NCI-H526 (cell line): ENCODE data around the gene MAU2.
A peak's percentile ranks its signal among the peaks of the same experiment; 100 is the strongest.

Source experiments
- DNase-seq, 2 experiments: peaks; one replicate each; lab custom pipeline; 2025; lab: John Stamatoyannopoulos, UW

Gene MAU2

DNA sequence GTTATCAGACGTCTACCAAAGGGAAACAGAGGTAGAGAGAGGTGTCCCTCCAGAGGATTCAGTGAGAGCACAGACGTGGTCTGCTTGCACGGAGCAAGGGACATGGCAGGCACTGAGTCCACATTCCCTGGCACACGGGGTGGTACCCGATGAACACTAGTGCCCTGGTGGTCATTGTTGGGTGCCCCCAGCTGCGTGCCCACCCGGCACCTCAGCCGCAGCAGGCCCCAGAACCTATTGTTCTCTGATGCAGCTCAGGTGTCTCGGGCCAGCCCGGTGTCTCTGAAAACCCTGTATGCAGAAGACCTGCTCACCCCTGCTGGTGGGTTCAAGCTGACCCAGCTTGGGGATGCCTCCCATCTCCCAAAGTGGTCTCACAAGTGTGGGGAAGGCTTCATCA is 12.3 kb upstream of the MAU2 start:
- no peak for DNase-seq

DNA sequence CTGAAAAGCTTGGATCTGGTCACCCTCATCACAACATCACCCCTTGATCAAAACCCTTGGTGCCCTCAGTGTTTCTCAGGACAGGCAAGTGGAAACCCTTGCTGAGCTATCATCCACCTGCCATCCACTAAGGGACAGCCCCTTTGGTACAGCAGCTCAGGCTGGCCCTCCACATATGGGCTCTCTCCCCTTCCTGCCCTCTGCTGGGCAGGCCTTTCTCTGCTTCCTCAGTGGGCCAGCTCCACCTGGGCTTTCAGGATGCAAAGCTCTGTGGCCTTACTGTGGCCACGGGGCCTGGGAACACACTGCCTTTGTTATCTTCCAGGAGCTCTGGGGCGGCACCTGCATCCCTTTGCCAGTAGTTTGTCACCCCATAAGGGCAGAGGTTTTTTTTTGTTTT is 5.2 kb upstream of the MAU2 start:
- no peak for DNase-seq

DNA sequence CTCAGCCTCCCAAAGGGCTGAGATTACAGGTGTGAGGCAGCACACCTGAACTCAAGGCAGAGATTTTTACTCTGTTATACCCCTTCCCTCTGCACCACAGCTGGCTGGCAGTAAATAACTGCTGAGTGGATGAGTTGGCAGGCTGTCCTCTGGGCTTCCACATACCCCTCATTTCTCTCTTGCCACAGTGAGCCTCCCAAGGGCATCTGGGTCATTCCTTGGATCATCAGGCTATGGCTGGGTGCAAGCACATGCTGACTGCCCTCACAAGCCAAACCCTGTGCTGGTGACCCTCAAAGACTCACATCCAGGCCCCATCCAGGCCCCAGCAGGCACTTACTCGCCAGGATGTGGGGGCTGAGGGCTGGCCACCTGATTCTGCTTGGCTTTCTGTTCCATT is 4.5 kb upstream of the MAU2 start:
- DNase-seq: no peak

DNA sequence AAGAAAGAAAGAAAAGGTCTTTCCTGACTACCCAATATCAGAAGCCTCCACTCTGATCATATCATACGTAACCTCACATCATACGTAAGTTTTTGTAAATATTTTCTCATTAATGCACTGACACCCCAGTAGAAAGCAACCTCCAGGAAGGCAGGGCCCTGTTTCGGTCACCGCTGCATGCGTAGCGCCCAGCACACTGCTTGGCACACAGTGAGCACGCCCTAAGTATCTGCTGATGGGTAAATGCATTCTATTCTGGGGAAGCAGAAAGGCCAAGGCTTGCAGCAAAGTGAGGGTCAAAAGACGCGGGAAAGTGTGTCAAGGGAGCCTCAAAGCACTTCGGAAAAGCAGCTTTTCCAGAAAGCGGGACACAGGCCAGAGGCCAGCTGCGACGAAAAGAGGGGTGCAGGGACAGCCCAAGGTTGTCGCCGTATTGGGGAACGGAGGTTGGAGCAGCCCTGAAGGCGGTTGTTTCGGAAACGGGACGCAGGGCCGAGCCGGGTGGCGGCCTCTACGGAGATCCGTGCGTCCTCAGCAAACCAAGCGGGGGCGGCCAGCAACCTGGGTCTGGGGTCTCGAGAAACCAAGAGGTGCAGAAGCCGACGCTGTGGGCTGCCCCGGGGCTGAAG is 783 bp upstream of the MAU2 start:
- DNase-seq: no peak

DNA sequence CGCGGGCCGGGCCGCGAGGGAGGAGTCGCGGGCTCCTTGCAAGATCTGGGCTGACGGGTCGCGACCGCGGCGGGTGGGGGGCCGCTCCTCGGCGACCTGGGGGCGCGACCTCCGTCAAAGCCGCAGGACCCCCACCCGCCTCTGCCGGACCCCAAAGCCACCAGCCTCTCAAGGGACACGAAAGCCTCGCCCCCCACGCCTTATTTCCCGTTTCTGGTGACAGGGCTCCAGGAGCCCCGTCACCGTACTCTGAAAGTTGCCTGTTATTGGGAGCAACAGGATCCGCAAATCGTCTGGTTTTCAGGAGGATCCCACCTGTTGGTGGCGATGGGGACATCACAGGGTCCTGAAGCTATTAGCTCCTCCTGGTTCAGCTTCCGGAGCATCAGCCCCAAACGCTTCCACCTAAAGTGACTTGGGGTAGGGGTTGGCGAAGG is 530 bp downstream of the MAU2 start:
- peak in 1 of 2 experiments; percentile 8 for DNase-seq

DNA sequence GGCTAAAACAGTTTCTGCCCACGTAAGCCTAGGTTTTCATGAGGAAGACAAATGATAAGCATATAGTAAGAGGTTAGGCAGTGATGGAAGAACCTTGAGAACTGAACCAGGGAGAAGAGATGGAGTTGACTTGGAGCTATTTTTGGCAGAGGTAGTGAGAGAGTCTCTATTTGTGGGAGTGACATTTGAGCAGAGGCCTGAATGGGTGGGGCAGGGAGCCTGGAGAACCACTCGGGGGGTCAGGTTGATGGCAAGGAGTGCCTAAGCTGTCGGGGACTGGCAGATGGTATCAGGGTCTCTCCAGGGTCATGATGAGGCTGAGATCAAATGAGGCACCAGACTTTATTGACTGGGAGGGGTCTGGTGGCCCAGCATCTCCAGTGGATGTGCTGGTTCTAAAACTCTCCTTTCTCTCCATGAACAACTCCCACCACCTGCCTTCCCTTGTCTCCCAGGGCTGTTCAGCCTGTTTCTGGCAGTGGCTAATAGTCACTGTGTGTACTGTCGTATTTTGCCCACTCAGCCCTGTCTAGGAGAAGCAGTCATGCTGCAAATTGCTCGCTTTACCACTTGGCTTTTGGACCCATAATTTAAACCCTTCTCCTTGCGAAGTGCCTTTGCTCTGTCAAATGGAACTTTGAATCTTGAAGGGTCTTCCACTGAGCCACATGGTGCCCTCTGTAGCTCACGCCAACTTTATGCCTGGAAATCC is 3.6 kb downstream of the MAU2 start:
- DNase-seq: no peak

DNA sequence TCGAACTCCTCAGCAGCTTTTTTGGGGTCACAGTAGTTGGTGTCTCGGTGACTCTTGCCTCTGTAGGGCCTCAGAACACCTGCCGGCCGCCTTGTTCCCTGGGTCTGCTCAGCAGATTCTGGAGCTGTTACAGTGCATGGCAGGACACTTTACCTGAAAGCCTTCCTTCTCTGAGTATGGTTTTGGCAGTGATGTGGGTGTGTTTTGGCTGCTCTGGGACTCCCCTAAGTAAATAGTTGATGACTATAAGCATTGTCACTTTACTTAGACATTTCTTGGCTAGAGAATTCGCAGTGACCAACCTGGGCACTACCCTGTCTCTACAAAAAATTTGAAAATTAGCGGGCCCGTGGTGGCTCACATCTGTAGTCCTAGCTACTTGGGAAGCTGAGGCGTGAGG is 7.0 kb downstream of the MAU2 start:
- no peak for DNase-seq

DNA sequence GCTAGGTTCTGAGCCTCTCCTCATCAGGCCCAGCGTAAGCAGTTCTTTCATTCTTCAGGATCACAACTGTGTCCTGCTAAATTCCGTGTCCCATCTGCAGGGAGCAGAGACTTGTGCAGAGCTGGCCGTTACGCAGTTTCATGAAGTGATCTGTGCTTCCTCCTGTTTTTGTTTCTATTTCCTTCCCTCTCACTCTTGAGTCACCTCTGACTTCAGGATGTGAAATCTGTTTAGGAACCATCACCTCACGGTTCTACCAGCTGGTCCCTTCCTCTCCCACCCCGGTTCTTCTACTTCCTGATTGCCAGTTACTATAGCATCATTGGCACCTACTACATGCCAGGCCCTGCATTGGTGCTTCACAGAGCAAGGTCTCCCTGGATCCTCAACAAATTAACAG is 8.5 kb downstream of the MAU2 start:
- DNase-seq: no peak

DNA sequence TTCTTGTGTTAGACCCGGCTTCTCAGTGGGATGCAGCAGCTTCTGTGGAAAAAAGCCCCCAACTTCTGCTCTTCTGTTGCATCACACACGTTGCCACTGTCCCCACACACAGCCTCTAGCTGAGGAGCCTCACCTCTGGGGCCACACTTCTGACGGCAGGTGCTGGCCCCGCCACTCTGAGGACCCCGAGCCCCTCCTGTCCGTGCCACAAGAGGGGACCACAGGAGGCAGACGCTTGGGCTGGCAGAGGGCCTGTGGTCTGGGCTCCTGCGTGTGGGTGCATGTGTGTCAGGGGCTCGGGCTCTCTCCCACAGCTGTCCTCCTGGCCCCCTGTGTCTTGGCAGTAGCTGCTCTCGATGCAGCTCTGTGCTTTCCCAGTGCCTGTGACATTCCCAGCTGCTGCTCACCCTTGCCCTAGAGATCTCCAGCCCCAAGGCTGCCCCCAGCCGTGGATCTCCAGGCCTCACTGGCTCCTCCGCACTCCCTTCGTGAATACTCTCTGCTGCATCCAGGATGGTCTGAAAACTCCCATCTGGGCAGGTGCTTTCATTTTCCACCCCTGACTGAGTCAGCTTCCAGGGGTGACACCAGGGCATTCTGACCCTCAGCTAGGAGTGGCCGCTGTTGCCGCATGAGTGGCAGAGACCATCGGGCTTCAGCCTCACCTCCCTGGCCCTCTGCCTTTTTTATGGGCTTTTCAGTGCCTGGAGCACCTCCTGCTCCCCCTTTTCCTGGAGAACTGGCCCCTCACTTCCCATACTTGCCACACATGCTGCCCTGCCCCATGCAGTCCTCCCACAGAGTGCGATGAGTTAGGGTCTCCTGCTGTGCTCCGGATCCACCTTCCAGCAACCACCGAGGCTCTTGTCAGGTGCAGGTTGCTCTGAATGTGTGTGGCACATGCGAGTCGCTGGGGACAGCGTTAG is 13.7 kb downstream of the MAU2 start:
- DNase-seq: no peak

DNA sequence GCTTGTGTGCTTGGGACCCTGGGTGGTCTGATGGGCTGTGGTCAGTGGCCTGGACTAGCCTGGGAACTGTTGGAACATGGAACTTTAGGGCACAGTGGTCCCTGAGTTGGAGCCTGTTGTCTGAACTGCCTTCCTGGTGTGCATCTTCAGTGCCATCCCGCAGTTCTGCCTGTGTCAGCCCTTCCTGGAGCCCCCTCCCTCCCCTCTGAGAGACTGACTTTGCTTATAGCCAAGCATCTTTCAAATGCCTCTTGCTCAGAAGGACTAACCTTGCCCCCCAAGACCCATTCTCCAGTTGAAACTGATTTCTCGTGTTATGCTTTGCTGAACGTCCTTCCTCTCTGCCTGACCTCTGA is 14.3 kb downstream of the MAU2 start:
- DNase-seq: no peak

DNA sequence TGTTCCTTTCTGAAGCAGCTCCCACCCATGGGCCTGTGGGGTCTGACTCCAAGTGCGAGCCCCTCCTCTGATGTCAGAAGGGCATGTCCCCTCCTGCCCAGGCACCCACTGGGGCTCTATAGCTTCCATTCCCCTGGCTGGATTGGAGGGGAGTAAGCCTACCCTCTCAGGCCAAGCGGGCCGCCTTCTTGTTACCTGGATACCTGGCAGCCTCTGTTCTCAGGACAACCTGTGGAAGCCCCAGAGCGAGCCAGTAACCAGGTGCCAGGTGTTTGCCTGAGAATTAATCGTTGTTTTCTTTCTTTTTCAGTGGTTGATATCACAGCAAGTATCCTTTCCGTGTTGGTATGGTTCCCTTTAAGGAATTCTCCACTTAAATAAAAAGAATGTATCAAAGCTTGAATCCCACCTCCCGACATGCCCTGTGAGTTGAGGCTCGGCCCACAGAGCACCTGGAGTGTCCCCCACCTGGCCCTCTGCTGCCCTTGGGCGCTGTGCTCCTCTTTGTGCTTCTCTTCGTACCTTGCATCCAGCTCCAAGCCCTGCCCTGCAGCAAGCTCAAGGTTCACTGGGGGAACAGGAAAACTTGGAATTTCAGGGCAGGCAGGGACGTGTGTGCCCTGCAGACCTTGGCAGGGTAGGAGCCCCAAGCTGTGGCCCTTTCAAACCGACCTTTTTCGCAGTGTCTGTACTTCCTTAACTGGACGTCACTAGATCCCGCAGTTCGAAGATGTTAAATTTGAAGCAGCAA is 15.0 kb downstream of the MAU2 start:
- no peak for DNase-seq

DNA sequence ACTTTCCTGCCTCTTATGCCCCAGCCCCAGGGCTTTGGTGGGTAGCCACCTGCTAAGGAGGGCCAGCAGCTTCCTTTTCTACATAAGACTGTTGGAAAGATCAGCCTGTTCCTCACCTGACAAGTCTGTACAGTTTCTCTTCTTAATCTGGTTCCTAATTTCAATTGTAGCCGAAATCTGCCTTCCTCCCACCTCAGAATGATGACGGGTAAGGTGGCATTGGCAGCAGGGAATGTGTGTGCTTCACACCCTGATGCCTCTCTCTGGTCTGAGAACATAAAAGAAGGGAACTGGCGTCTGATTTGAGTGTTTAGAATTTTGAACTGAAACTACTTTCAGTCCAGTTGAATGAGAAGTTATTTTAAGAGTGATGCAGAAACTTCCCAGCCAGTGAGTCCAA is 16.0 kb downstream of the MAU2 start:
- DNase-seq: no peak

DNA sequence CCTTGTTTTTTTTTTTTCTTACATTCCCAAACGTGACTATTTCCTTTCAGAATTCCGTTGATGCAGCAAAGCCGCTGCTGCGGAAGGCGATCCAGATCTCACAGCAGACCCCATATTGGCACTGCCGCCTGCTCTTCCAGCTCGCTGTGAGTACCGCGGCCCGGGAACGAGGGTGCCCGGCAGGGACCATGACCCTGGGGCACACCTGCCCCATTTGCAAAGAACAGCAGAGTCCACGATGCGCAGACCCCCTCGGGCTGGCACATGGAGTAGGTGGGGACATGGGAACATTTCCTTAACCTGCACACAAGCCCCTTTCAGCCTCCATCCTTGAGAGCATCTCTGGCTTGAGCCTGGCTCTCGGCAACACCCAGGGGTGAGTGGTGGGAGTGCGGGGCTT is 16.5 kb downstream of the MAU2 start:
- no peak for DNase-seq

DNA sequence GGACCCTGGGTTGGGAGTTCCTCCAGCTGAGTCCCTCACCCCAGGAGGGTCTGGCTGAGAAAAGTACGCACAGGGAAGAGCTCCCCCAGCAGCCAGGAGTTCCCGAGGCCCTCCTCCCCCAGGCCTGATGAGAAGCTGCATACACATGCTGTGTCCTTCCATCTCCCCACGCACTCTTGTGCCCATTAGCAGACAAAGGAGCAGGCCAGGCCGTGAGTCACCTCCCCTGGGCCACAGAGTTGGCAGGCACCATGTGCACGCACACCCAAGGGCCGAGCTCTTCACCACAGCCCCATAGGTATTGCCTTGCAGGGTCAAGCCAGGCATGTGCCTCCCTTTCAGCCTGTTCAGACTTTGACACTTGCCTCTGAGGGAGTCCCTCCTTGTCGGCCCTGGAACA is 17.5 kb downstream of the MAU2 start:
- no peak for DNase-seq

DNA sequence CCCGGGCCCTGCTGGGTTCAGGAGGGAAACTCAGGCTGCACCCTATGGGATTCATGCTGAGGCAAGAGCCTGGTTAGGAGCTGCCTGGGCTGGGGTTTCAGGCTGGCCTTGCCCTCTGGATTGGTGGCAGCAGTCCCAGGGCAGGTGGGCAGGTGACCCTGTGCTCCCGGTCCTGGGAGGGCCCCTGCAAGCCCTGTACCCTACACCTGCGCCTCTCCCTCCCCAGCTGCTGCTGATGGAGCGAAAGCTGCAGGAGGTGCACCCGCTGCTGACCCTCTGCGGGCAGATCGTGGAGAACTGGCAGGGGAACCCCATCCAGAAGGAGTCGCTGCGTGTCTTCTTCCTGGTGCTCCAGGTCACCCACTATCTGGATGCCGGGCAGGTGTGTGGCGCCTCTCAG is 20.4 kb downstream of the MAU2 start:
- no peak for DNase-seq

DNA sequence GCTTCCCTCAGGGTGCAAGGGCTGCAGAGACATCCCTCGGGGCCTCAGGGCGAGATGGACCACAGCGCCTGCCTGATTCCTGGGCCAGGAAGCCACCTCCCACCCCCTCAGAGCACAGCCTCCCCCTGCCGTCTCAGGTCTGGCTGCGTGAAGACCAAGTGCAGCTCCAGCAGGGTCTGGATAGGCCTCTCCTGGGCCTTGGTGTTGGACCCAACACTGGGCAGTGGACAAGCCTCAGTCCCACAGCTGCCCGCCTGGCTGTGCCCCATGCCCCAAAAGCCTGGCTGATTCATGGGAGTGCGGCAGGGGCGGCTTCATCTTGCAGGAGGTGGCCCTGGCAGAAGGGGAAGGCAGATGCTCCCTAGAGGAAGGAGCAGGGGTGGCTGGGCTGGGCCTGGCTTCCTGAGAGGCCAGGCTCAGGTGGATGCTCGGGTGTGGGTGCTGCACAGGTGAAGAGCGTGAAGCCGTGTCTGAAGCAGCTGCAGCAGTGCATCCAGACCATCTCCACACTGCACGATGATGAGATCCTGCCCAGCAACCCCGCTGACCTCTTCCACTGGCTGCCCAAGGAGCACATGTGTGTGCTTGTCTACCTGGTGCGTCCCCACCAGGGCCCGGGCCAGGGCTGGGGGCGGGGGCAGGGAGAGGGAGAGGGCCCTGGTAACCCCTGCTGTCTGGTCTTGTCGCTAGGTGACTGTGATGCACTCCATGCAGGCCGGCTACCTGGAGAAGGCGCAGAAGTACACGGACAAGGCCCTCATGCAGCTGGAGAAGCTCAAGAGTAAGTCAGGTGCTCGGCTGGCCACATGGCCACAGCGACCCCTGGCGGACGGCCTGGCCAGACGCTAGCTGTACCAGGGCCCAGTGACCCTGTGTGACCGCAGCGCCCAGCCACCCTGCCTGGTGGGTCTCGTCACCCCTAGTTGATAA is 21.7 kb downstream of the MAU2 start:
- peak; percentile 63 to 83 for DNase-seq

DNA sequence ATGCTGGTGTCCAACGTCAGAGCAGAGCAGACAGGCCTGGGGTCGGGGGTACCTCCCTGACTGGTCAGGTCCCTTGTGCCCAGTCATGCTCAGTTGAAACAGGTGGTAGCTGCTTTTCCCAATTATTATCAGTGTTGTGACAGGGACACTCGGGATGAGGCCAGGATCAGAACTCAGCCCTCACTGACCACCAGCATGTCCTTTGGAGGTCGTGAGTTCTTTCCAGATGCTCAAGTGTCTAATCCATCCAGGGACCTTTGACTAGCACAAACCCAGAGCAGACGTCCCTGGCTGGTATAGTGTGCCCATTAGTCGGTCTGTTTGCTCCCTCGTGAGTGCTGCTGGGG is 22.4 kb downstream of the MAU2 start:
- DNase-seq: no peak

DNA sequence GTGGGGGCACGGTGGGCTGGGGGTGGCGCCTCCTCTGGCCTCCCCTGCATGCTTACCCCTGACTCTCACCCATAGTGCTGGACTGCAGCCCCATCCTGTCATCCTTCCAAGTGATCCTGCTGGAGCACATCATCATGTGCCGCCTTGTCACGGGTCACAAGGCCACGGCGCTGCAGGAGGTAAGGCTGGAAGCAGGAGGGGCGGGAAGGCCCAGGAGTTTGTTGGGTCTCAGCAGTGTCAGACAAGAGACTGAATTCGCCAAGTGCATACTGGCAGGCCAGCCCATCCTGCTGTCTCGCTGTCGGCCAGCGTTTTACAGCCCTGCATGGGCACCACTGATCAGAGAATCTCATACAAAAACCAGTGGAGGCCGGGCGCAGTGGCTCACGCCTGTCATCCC is 23.1 kb downstream of the MAU2 start:
- DNase-seq: no peak

DNA sequence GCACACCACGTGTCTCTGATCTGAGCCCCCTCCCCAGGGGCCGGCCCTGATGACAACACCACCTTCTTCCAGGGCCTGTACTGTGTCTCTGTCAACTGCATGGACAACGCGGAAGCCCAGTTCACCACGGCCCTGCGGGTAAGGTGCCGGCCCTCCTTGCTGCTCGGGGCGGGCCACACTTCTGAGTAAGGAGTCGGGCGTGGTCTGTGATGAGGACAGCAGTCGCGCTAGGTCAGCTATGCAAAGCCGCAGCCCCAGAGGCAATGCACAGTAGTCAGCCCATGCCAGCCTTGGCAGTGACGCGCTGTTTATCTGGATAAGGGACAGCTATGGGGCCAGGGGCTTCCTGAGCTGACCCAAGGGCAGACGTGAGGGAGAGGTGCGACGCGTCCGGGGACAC is 24.6 kb downstream of the MAU2 start:
- no peak for DNase-seq

DNA sequence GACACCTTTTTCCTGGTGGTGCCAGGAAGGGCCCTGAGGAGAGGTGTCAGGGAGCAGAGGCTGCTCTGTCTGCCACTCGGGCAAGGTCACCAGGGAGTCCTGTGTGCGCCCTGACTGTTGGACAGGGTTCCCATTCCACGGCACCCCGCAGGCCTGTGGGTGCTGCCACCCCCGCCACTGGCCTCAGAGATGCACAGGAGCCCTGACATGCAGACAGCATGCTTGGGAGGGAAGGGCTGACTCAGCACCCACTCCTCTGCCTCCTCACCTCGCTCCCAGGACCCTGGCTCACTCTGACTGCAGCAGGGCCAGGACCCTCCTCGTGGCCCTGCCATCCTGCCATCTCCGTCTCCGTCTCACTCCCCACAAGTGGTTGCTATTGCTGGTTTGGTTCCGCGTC is 25.3 kb downstream of the MAU2 start:
- no peak for DNase-seq

DNA sequence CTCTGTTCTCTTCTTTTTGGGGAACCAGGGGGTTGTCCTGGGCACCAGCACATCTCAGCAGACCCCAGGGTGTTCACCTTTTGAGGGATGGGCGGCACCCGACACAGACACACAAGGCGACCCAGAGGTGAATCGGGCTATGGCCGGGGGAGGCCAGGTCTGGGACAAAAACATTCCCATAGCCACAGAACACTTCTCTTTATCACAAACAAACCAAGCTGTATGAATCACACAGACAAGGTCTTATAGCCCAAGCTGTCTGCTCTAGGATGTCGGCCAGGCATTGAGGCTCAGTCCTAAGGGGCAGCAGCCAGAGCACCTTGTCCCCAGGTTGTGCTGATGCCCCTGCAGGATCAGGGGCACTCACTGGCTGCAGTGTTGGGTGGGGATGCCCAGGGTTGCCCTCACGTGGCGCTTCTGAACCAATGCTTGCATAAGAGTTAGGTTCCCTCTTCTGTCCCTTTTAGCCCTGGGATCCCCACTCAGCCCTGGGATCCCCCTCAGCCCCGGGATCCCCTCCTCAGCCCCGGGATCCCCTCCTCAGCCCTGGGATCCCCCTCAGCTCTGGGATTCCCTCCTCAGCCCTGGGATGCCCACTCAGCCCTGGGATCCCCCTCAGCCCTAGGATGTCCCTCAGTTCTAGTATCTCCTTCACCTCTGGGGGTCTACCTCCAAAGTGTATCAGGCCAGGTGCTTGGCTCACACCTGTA is 26.9 kb downstream of the MAU2 start:
- DNase-seq: no peak
